ENCODE data around the gene SLC19A2.
"Not testable (repeated sequence)": the region's sequence is repeated elsewhere in the genome, so short reads cannot be mapped to it uniquely, and the experiment has no call there.

Gene SLC19A2, protein sequence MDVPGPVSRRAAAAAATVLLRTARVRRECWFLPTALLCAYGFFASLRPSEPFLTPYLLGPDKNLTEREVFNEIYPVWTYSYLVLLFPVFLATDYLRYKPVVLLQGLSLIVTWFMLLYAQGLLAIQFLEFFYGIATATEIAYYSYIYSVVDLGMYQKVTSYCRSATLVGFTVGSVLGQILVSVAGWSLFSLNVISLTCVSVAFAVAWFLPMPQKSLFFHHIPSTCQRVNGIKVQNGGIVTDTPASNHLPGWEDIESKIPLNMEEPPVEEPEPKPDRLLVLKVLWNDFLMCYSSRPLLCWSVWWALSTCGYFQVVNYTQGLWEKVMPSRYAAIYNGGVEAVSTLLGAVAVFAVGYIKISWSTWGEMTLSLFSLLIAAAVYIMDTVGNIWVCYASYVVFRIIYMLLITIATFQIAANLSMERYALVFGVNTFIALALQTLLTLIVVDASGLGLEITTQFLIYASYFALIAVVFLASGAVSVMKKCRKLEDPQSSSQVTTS

DNA sequence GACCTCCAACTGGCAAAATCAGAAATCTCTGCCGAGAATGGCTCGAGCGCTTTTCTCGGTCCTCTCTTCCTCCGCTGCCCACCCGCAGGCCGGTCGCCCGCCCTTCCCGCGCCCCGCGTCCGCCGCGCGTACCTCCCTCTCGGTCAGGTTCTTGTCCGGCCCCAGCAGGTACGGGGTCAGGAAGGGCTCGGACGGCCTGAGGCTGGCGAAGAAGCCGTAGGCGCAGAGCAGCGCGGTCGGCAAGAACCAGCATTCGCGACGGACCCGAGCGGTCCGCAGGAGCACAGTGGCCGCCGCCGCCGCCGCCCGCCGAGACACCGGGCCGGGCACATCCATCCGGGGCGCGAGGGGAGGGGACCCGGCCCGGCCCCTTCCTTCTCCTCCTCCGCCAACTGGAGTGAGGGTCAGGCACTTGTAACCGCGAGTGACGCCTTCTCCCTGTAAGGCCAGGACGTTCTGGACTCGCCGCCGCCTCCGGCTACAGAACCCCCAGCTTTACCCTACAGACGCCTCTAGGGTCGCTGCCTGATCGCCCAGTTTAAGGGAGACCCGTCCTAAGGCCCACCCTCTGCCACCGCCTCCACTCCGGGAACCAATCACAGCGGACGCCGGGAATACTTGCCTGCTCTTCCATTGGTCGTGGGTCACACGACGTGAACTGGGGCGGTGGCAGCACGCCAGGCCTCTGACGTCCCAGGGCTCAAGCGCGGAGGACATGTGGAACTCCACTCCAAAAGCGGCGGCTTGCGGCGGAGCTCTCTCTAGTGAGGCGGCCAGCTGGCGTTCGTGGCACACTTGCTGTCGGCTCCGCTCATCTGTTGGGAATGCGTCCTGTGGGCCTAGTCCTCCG, at the start of gene SLC19A2:
SLC19A2 (minus strand) TSS at position 514 of the 850 bp plus-strand sequence; CDS start at position 336, 178 bp downstream.
- peak; percentile 99 for DNase-seq (ENCODE audit: low spot score)

DNA sequence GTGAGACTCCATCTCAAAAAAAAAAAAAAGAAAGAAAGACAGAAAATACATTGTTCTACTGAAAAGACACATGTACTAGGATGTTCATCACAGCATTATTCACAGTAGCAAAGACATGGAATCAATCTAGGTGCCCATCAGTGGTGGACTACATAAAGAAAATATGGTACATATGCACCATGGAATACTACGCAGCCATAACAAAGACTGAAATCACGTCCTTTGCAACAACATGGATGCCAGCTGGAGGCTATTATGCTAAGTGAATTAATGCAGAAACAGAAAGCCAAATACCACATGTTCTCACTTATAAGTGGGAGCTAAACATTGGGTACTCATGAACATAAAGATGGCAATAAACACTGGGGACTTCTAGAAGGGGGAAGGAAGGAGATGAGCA, 48.9 kb upstream of the SLC19A2 start:
- no peak for DNase-seq (ENCODE audit: low spot score)

DNA sequence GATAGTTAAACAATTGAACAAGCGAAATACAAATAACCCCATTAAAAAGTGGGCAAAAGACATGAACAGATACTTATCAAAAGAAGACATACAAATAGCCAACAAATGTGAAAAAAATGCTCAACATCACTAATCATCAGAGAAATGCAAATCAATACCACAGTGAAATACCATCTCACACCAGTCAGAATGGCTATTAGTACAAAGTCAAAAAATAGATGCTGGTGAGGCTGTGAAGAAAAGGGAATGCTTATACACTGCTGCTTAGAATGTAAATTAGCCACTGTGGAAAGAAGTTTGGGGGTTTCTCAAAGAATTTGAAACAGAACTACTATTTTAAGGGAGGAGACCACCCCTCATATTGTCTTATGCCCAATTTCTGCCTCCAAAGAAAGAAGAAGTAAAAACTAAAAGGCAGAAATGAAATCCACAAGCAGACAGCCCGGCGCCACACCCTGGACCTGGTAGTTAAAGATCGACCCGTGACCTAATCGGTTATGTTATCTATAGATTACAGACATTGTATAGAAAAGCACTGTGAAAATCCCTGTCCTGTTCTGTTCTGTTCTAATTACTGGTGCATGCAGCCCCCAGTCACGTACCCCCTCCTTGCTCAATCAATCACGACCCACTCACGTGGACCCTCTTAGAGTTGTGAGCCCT, 47.9 kb upstream of the SLC19A2 start:
- DNase-seq (ENCODE audit: low spot score): not testable (repeated sequence)

DNA sequence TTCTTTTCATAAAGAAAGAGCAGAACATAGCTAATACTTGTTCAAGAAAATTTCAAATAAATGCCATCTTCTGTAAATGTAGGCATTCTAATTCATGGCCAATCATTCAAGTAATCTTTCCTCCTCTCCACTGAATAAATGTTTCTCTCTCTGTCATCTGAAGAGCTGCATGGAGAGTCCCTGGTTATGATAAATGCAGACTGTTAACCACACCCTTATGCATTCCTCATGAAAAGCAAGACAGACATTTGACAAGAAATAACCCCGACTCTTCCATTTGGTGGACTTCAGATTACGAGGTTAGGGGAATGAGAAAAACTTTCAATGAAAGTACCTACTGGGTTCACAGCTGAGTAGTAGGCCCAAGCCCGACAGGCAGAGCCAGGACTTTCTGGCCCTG, 44.7 kb upstream of the SLC19A2 start:
- no peak for DNase-seq (ENCODE audit: low spot score)

DNA sequence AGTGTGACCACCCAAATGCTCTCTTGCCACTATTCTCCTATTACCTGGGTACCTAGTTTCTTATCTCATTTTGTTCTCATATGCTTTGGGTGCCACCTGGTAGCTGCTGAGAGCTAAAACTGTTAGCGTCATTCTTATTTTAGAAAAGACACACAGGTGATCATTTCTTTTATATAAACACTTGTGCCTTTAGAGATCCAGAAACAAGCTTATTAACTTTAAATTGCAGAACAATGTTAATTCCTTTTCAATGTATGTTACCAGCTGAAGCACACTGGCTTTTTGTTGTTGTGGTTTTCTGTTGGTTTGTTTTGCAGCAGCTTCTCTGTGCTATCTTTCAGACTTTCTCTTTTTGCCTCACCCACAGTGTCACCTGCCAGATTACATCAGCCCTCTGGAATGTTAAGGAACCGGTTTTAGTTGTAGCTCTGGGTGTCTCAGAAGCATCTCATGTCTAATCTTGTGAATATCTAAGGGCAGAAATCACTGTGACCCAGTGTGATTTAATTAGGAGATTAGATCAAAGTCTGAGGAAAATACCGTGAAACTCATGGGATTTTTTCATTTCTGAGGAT, 43.4 kb upstream of the SLC19A2 start:
- no peak for DNase-seq (ENCODE audit: low spot score)

DNA sequence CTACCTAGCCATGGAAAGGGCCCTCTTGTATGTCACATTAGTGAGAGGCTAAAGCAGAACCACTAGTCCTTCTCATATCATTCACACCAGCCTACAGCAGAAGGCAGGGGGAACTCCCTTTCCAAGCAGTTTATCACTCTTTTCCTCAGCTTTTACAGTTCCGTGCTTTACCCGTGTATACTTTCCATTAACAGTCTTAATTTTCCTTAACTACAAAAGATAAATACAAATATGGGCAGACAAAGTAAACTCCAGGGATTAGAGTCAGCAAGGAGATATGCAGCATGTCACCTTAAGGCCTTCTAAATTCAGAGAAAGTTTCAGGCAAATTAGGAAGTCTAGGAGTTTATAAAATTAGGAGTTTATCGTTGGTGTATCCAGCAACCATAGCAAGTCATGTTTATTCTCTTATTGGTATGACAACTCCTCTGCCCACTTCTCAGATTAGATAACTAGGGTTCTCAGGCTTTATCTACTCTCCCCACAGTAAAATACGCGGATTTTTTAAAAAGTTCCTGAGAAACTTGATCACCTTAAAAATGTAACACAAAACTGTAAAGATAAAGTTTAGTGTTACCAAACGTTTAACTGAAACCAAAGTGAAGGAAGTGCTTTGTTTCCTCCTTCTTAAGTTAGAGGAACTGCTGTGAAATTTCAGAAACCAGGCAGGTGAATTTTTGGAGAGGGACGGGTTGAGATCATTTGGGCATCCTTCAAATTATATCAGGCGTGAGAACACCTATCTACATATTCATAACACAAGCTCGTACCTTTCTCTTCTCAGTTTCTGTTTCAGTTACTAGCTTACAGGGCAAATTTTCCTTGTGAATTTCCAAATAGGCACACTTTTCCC, 42.7 kb upstream of the SLC19A2 start:
- no peak for DNase-seq (ENCODE audit: low spot score)

DNA sequence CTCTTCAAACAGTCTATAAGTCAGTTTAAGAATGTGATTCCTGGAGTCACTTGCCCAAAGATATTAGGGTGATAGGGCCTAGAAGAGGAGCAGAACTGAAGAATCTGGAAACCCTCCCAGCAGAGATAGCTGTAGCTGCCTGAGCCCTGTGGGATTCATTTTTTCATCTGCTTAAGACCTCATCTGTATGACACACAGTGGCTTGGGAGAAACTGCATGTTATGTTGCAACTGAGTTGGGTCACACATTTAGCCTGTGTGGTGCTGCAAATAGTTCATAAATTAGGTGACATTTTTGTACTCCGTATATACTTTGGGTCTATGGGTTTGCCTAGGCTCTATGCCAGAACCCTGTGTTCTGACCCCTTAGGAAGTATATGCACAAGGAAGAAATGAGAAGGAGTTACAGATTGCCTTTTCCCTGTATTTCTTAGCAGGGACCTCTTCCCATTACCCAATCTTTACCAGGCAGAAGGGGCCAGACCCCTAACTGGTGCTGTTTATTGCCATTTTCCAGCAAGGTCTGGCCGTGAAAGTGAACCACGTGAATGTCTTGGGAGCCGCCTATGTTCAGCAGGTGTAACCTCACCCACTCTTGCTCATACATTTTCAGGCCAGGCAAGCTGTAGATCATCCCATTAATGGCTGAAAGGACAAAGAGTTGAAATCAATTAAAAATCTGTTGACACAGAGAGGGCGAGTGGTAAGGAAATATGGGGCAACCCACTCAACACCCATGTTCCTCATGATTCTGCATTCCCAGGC, 41.9 kb upstream of the SLC19A2 start:
- no peak for DNase-seq (ENCODE audit: low spot score)

DNA sequence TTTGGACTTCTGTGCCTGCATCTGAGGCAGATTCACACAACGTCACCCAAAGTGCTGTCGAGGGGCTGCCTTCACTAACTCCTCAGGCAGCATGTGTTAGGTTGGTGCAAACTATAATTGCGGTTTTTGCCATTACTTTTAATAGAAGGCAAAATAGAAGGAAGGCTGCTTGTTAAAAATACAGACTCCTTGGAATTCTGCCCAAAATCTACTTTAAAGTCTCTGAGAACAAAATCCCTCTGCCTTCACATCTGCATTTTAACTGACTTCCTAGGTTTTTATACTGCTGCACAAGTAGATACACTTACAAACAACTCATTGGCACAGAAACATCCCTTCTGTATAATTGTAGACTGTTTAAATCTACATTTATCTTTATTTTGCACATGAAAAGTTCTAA, 41.3 kb upstream of the SLC19A2 start:
- no peak for DNase-seq (ENCODE audit: low spot score)

DNA sequence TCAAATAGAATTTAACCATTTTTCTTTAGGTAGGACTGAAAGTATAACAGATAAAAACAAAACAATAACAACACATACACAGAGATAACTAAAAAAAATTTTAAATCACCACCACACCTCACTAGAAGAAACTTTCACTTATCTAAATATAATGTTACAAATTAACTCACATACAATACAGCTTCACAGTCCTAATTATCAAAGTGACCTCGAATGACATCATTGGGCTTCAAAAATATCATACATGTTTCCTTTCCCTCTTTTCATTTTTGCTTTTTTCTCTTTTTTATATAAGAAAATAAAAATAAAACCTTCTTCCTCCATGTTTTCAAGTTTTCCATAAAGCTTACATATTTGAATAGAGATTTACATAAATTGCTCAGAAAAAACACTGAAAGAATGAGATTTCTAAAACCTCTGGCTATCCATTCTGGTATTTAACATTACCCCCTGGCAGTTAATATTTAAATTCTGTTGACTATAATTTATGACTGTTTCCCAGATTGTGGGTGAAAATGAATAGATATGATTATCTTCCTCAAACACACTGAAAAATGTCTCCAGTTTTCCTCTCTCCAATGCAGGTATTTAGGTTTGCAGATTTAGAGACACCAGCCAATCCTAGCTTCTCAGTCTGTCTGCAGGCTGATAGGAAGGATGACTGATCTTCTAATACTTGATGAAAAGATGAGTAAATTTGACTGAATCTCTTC, 40.5 kb upstream of the SLC19A2 start:
- DNase-seq (ENCODE audit: low spot score): no peak

DNA sequence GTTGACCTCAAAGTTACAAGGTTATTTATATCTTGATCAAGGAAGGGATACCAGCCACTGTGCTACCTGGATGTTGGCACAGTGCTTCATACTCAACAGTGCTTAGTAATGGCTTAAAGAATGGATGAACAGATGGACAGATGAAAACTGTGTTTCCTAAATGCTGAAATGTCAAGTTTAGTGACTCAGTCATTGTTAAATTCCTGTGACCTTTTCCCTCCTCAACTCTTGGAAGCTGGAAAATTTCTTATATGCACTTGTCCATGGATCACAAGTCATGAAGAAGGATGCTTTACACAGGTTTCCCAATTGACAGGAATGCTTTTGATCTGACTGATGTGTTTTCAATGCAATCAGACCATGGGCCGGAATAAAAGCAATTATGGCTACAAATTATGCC, 39.6 kb upstream of the SLC19A2 start:
- no peak for DNase-seq (ENCODE audit: low spot score)

DNA sequence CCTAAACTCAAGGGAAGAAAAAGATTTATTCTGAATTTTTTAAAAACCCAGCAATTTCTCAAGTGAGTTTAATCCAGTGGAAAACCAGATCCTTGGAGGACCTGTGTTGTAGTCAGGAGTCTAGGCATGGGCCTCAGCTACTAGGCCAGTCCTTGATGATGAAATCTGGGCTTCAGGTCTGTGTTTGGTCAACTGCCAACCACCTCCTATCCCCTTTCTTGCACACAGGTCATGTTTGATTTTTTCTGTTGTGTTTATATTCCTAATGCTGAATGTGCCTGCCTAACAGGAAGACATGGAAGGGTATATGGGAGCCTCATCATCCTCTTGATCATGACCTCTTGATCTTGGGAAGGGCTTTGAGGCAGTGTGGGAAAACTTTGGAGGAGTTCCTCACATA, 38.2 kb upstream of the SLC19A2 start:
- no peak for DNase-seq (ENCODE audit: low spot score)

DNA sequence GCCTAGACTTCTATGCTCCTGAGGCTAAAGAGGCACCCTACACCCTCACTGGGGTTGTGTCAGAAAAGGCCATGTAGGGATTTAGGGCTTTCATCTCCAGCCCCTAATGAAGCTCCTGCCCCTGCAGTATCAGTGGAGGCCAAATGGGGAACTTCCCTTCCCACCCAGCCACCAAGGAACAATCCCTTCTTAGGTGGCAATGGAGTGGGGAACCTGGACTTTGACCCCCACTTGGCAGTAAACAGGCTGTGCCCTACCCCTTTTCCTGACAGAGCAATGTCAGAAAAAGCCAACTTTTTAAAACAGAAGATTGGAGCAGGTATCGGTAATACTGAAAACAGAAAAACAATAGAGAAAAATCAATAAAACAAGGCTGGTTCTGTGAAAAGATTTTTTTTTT, 35.5 kb upstream of the SLC19A2 start:
- DNase-seq (ENCODE audit: low spot score): no peak

DNA sequence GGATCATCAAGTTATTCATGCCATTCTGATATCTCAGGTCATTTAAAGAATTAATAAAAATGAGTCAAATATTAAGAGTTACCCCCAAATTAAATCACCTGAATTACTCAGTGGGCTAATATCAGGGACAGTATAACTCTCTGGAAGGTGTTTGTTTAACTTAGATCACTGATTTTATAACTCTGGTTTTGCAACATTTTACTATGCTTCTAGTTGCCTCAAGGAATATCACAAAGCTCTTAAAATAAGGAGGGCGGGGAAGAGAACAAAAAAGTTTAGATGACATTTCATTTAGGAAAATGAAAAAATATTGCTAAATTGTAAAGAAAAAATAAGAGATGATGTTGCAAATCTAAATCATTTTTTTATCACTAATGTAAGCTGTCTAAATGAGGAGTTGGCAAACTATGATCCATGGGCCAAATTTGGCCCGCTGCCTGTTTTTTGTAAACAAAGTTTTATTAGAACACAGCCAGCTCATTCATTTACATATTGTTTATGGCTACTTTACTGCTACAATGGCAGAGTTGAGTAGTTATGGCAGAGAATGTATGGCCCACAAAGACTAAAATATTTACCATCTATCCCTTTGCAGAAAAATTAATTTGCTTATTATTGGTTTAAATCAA, 31.9 kb upstream of the SLC19A2 start:
- DNase-seq (ENCODE audit: low spot score): no peak

DNA sequence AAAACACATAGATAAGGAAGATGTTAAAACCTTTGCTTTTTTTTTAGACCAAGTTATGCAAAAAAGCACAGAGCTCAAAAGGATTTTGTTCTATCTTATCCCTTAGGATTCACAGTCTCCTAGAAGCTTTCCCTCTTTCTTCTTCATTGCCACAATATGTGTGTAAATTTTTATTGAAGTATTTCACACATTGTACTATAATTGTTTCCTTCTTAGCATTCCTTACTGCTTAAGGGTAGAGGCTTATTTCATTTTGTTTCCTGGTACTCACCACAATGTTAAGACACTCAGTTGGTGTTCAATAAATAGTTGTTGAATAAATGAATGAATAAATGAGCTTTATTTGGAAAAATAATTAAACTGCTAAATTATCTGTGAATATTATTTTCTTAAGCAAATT, 29.9 kb upstream of the SLC19A2 start:
- DNase-seq (ENCODE audit: low spot score): no peak

DNA sequence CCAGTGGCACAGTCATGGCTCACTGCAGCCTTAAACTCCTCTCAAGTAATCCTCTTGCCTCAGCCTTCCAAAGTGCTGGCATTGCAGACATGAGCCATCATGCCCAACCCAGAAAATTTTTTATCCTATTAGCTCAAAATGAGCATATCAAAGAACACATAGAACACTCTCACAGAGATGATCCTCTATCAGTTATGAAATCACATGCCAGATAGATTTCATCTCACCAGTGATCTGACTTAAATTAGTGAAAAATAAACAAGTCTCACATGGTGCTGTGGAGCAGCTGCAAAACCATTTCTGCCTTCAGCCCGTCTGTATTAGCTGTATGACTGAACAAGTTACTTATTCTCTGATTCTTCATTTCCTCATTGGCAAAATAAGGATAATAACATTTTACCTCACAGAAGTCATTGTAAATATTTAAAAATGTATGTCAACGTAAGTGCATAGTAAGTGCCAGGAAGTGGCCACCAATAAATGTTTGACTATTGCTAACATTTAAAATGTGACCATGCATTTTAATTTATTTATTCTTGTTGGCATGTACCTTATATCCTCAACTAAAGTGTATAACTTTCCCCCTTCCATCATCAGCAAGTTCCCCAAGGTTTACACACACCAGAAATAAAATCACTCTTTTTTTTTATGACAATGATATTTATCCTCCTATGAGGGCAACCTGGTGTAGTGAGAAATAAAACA, 29.0 kb upstream of the SLC19A2 start:
- no peak for DNase-seq (ENCODE audit: low spot score)

DNA sequence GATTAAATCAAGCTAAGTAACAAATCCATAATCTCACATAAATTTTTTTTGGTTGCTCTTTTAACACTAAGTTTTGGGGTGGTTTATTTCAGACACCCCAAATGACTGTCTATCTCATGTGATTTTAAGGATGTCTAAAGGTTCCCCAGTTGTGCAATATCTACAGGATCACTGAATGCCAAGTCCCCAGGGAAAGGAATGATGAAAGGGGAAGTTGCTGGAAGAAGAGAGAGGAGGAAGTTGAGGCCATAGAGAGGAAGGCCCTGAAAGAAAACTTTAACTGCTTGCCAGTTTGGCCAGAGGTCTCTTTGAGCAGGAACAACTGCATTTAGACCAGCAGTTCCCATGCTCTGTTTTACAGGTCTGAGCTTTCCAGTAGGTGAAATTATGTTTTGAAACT, 27.5 kb upstream of the SLC19A2 start:
- no peak for DNase-seq (ENCODE audit: low spot score)

DNA sequence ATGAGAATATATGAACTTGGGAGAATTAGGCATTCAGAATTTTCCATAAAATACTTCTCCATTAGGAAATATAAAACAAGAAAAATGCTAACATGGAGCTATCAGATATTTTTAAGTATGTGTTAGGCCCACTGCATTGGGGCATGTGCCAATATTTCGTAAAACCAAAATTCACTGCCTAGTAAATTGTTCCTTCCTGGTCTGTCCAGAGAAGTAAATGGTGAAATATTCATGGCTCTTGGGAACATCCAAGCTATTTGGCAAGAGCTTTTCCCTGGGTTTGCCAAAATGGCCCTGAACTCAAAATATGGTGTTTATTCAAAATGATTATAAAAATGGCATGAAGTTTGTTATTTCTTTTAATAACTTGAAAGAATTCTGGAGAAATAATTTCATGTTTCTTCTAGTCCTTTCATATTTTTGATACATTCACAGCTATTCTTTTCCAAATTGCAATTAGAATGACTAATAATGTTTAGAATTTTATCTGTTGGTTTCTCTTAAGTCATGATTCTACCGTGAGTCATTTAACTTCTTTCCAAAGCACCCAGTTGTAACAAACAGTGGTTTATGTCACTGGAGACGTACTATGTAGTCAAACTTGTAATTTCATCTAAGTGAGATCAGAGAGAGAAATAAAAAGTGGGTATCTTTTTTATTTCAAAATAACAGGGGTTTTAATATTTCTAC, 25.7 kb upstream of the SLC19A2 start:
- DNase-seq (ENCODE audit: low spot score): no peak

DNA sequence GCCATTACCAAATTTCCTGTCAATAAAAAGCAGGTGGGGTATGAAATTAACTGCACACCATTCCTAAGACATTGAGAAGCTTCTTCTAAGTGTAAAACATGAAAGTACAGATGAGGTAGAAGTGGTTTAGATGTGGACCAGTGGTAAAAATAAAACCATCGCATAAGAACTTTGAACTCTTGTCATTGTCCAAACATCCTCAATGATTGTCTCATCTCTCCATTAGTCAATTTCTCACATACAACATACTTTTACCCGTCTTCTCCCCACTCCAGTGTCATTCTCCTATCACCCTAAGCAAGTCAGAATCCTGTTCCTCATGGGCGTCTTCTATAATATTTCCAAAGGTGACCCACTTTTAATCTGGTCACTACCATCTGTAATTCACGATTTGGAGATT, 24.3 kb upstream of the SLC19A2 start:
- DNase-seq (ENCODE audit: low spot score): no peak

Measured in NAMALWA (cell line).